LNCaP clone FGC (cell line): ENCODE data around the gene GPD1L.

ENCODE experiments used
- DNase-seq: peaks from one replicate; pipeline ENCODE4 v3.0.0-alpha.2; 2011; ENCODE audit warnings: low read depth
- H3K4me3 ChIP-seq: 2 replicates; pipeline ENCODE4 v1.5.1; 2011; ENCODE audit warnings: mild to moderate bottlenecking, low read depth, low read length, control low read depth
- CTCF ChIP-seq: IDR thresholded peaks from 2 replicates; pipeline ENCODE4 v1.5.1; 2012; ENCODE audit warnings: mild to moderate bottlenecking; ENCODE audit not compliant: control insufficient read depth, insufficient read depth; ENCODE audit errors: extremely low read depth

Gene GPD1L

DNA sequence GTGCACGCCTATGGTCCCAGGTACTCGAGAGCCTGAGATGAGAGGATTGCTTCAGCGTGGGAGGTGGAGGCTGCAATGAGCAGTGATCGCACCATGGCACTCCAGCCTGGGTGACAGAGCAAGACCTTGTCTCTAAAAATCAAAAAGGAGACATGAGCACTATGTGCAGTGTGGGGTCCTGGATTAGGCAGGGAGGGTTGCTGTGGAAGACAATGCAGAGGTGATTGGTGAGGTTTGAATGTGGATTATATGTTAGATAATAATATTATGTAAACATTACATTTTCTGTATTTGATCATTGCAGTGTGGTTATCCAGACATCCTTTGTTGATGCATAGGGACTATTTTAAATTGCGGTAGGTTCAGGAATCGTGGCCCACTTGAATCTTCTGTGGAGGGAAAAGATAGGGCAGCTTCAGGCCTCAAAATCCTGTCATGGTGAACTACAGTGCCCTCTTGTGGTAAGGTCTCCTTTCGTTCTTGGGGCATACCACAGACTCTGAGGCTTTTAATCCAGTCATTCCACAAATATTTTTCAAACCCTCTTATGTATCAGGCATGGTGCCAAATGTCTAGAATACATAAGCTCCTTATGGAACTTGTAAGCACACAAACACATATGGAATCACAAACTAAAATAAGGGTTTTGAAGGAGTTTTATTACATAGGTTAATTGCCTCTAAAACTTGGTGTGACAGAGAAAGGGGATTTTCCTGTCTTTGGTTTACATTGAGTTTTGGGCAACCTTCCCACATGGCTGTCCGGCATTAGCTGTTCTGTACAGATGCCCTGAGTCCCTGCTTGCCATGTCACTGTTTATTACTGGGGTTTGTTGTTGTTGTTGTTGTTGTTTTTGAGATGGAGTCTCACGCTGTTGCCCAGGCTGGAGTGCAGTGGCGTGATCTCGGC, 37.7 kb downstream of the GPD1L start:
- TF ChIP-seq CTCF, result peak; percentile 76
- DNase-seq, result peak; percentile 50
- no peak overlapping the region for H3K4me3 ChIP-seq

DNA sequence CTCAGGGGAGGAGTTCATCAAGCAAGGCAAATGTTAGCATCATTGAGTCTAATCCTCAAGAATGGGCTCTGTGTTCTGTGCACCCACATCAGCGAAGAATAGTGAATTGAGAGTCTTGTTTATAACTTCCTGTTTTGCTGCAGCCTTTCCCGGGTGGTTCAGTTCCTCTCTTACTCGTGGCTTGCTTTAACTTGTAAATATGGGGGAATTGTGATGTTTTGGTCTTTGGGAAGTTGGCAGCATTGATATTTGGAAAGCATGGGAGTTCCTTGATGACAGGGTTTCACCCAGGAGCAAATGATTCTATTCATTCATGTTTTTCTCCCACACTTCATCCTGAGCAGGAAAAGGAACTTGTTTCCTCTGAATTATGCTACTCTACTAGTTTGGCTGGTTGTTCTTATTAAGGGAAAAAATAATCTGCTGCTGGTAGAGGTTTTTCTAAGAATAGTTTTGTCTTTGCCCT, 40.4 kb downstream of the GPD1L start:
- no peak for TF ChIP-seq CTCF
- no peak for DNase-seq
- no peak overlapping the region for H3K4me3 ChIP-seq

- no peak for DNase-seq
- TF ChIP-seq CTCF, result no peak
- no peak overlapping the region for H3K4me3 ChIP-seq
Measured at GRCh38 chr3:32147509-32147908, 41.1 kb downstream of the GPD1L start.

- no peak overlapping the region for H3K4me3 ChIP-seq
- no peak for DNase-seq
- peak; percentile 32 for TF ChIP-seq CTCF
Measured at GRCh38 chr3:32147933-32148332, 41.5 kb downstream of the GPD1L start.

DNA sequence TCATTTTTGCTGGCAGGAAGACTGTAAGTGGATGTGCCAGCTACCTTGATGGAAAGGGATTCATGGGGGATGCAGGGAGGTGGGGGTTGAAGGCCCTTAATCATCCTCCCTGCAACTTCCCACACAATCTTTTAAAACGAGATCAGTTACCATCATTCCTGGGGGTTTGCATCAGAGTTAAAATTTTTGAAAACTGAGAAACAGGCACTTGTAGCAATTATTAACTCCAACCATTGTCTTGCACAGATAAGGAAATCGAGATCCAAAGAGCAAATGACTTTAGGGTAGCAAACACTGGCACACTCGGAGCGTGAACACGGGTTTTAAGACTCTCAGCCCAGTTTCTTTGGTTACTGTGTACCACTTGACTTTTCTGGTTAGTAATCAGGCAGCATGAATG, 41.9 kb downstream of the GPD1L start:
- no peak for TF ChIP-seq CTCF
- DNase-seq, result no peak
- H3K4me3 ChIP-seq, result no peak overlapping the region

DNA sequence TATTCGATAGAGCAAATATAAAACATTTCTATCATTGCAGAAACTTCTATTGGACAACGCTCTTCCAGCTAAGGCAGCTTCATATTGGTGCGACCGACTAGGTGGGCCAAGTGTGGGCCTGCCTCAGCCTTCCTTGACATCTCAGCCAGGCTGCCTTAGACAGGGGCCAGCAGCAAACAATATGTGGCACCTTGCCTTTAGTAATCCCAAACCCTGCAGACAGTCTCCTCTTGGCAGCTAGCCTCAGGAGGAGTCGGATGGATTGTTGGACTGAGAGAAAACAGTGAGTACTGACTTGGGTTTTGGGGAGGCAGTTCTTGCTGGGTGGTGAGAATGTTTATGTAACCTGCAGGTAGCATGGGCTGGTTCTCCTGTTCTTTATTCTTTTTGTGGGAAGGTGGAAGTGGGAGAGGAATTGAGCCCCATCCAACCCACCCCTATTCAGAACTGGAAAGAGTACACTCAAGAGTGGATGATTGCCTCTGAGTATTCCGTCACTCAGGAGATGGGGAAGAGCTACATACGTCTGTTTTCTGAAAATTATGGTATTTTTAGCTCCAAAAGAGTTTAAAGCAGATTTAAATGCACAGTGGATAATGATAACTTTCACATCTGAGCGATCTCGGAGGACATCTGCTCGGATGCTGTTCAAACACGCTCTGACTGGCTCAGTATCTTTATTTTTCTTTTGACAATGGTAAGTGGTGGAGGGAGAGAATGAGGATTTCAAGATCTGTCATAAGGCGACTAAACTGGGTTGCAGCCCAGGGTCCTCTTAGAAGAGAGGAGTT, 47.2 kb downstream of the GPD1L start:
- H3K4me3 ChIP-seq, result no peak overlapping the region
- no peak for DNase-seq
- no peak for TF ChIP-seq CTCF
